A172 (cell line): ENCODE measurements around the gene TTR. TPM values are rescaled to one million over a fixed set of nuclear protein-coding genes. Genes with fewer than 3 reads are reported as not detected.

ENCODE experiments used
- DNase-seq: peaks from one replicate; pipeline ENCODE4 v3.0.0-alpha.2; 2015; ENCODE audit warnings: low spot score
- total RNA-seq: library from RNA; depleted of rRNA; stranded (reverse); fragments of >200 nt; shearing (Covaris generic); gene quantifications from 2 replicates; pipeline ENCODE4 v1.2.3, GENCODE V29; 2014; rRNA removed

TTR gene
- not detected in 2 replicates for total RNA-seq

DNA sequence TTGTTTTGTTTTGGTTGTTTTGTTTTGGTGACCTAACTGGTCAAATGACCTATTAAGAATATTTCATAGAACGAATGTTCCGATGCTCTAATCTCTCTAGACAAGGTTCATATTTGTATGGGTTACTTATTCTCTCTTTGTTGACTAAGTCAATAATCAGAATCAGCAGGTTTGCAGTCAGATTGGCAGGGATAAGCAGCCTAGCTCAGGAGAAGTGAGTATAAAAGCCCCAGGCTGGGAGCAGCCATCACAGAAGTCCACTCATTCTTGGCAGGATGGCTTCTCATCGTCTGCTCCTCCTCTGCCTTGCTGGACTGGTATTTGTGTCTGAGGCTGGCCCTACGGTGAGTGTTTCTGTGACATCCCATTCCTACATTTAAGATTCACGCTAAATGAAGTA, at the start of gene TTR:
Gene TTR (plus strand): TSS at position 250 of the 400 bp plus-strand sequence. CDS start 26 bp downstream, at position 276.
- no peak for DNase-seq

DNA sequence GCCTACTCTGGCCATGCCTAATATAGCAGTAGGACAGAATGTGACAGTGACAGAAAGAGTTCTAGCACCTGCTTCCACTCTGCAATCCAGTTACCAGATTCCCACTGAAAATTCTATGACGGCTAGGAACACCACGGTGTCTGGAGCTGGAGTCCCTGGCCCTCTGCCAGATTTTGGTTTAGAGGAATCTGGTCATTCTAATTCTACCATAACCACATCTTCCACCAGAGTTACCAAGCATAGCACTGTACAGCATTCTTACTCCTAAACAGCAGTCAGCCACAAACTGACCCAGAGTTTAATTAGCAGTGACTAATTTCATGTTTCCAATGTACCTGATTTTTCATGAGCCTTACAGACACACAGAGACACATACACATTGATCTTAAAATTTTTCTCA, 45.2 kb upstream of the TTR start:
- no peak for DNase-seq

DNA sequence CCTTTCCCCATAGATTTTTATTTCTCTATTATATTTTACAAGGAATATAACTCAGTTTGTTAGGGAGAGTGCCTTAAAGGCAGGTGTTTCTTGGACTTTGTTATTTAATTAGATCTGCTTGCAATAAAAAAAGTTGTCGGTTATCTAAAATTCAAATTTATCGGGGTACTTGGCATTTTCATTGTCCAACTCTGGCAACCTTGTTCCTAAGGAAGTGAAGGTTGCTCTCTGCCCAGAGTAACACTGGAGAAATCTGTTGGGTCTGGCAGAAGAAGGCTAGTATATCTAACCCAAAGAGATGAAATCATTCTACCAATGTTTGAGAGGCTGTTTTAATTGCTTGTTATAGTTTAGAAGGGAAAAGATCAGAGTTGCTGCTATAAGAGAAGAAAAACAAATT, 42.8 kb upstream of the TTR start:
- DNase-seq = no peak

DNA sequence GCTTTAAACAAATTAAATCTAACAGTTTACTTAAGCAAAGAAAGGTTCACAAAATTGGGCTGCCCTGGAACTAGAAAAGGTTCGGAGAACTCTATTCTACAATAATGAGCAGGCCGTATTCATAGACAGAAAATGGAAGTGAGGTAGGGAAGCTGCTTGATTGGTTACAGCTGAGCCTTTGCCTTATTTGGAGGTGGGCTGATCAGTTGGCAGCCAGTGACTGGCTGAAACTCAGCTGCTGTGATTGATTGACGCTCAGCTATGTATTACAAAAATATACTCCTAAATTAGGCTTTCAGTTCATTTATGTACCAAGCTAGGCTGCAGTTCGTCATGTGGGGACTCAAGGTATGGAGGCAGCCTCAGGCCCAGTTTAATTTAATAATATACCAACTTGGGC, 42.3 kb upstream of the TTR start:
- DNase-seq = no peak

DNA sequence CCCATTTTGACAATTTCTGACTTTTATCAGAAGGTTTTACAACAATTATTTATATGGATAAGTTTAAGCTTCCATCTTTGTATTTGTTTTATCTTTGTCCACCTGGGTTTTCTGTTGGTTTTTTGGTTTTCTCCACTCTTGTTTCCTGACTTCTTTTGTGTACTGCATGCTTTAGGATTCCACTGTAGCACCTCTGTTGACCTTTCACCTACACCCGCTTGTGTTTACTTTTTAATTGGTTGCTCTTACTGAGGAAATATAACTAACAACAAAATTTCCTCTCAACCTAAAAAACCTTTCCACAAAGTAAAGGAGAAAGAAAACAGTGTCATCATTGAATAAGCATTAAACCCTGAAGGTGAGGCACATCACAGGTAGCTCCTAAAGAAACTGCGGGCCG, 39.8 kb upstream of the TTR start:
- DNase-seq = no peak

DNA sequence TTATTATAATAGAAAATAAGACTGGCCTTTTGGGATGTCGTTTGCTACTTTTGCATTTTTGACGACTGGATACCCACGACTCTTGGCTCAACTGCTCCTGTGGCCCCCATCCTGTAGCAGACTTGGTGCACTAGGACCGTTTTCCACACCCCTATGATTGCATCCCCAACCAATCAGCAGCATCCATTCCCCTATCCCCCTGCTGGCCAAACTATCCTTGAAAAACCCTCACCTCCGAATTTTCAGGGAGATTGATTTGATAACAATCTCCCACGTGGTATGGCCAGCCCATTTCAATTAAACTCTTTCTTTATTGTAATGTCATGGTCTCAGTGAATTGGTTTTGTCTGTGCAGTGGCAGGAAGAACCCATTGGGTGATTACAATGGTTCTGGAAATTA, 37.9 kb upstream of the TTR start:
- DNase-seq = no peak

DNA sequence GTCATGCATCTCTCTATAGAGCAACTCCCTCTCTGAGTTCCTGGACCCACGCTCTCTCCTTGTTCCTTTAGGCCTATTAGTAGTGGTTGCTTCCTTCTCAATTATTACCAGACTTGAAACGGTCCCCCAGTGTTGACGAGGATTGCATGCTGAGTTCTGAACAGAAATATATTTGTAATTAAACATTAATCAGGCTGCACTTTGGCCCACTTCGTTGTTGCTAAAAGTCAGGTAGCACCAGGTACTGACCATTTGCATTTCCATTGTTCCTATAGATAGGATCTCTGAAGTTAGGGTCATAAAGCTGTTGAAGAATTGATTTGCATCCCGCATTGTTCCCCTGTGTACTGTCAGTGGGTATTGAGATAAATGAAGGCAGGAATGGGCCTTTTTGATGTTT, 36.9 kb upstream of the TTR start:
- DNase-seq = no peak

DNA sequence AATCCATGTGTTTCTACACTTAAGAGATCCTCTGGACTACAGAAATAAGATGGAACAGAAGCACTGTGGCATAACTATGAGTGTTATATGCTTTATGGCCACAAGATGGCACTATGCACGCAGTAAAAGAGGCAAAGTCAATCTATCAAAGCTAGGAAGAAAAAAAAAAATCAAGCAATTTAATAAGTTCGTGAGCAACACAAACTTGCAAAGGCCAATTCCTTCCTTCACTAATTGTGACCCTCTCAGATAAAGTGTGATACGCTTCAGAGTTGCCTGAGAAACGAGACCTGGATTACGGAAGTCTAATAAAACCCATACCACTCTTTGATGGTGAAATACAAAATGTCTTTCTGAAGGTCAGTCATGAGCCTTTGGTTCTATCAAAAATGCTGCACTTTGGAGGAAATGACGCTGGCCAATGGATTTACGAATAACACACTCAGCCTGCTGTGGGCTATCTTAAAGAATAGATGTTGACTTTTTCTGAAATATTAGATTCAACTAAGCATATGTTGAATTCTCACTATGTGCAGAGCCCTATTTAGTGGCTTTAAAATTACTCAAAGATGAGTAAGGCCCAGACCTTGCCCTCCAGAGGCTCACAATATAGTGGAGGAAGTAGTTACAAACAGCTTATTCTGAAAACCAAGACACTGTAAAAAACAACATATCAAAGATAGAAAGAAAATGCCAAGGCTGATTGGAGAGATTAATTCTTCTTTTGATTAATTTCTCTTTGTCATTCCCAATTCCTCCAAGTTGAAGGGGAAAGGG, 35.5 kb upstream of the TTR start:
- DNase-seq = peak; percentile 72

DNA sequence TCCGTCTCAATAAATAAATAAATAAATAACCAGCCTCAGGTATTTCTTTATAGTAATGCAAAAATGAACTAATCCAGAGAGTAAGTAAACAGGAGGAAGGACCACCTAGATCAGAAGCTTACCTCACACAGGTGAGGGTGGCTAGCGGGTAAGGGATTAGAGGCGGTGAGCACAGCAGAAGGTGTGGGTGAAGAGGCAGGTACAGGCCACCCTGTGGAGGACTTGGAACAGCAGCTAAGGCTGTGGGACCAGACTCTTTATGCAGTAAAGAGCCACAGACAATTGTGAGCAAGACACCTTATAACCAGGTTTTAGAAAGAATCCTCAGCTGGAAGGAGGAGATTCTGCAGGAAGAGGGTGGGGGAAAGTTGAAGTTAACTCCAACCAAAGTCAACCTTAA, 34.2 kb upstream of the TTR start:
- DNase-seq = no peak

DNA sequence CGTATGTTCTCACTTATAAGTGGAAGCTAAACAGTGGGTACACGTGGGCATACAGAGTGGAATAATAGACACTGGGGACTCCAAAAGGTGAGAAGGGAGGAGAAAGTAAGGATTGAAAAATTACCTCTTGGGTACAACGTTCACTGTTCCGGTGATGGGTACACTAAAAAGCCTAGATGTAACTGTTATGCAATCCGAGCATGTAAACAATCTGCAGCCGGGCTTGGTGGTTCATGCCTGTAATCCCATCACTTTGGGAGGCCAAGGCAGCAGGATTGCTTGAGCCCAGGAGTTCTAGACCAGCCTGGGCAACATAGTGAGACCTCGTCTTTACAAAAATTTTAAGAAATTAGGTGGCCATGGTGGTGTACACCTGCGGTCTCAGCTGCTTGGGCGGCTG, 33.1 kb upstream of the TTR start:
- DNase-seq = no peak

DNA sequence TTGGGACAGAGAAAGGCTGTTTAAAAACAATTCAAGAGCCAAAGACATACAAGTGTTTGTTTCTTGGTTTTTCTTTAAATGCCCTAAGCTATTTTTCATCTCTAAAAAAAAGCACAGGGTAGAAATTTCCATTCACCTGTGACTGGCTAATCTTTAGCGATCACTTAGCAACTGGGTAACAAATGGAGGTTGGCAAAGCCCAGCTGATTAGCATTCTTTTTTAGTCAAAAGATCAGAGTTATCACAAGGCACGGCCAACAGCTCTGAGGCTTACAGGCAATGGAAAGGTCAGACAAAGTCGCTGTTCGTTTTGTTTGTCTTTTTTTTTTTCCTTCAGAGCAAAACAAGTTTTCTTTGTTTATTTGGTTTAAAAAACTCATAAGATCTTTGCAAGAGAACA, 29.0 kb upstream of the TTR start:
- DNase-seq = no peak

DNA sequence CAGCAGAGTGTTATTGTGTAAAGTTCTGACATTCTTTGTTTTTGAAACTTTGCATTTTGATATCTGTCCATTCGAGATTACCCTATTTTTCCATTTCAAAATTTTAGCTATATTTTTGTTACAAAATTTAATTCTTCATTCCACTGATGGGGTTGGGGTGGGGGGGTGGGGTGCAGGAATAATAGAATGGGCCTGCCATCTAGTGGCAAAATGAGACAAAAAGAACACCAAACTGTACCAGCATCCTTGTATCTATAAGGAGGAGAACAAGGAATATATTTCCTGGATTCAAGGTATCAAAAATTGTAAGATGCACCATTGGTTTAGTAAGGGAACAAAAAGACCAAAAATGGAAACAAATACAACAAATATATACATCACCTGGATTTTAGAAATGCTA, 27.9 kb upstream of the TTR start:
- DNase-seq = no peak

DNA sequence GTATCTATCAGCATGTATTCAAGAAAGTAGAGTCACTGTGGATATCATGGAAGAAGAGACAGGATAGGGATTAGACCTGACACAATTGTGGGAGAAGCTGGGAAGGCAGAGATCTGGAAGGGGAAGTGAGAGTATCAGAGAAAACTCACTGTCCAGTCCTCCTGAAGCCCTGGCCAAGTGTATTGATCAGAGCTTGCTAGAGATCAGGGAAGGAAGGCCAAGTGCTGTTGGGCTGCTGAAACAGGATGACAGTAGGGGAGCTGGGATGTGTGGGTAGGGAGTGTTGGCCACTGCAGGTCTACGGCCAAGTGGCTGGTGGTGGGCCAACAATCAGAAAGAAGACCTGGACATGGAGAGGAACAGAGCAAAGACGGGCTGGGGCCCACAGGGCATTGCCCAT, 26.3 kb upstream of the TTR start:
- DNase-seq = no peak

DNA sequence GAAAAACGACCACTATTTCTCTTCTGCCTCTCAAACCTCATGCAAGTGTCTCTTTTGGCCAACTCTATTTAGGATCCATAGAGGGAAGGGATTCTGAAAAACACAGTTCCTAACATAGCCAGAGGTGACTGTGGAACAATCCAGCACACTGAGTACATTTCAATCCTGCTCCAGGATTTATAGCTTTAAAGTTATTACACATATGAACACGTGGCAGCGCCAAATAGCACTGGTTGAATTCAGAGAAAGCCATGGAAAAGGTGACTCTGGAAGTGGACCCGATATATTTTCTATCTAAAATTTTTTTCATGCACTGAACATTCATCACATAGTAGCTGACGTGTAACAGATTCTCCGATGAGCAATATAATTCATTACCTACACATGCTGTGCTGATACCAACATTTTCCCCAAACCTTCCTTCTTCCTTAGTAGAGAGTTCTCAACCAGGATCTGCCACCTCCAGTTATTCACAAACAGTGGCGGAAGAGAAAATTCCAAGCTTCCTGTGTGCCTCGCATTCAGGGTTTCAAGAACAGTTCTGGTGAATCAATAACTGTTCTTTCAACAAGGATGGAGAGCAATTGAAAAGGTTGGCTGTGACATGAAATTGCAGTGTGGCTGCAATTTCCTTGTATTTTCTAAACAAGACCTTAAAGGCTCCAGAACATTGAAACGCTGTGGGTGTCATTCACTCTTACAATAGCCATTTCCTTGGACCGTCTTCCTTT, 25.7 kb upstream of the TTR start:
- no peak for DNase-seq

DNA sequence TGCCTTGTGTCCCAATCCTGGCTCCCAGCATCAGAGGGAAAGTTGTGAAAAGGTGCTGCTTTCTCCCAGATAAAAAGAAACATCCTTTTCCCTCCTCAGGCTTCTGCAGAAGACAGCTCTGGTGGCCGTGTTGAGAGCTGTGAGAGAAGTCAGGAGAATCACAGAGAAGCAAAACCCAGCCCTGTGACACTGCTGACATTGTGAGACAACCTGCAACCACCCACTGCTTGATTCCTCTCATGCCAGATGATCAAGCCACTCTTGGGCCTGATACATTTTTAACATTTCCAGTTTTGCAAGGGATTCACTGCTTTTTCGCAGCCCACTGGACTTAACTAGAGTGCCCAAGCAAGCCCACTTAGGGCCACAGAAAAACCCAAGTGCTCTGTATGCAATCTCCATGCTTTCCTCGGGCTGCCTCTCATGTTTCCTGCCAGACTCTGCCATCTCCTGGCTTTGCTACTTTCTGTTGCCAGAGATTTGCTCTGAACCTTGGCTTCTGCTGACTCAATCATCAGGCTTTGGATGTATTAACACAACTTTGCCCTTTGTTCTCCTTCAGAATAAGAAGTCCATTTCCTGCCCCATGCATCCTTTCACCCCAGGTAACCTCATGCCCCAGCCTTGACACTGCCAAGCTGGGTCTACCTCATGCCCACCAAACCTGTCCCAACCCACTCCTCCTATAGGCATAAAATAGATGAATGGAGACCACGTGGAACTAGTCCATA, 24.9 kb upstream of the TTR start:
- no peak for DNase-seq

DNA sequence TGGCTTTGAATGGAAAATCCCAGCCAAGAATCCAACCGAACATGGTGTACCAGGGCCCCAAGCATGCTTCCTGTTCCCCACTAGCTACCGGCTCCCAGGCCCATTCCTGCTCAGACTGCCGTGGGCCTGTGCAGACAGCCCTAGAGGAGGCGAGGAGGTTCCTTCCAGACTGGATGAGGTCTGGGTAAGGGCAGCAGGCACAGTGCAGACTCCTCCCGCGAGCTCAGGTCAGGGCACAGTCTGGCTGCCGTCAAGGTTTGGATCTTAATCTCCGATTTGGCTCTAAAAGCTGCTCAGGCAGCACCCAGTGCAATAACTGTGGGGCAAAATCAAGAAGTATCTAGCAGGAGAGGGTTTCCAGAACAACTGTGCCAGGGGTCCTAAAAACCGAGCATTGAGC, 19.3 kb upstream of the TTR start:
- no peak for DNase-seq

DNA sequence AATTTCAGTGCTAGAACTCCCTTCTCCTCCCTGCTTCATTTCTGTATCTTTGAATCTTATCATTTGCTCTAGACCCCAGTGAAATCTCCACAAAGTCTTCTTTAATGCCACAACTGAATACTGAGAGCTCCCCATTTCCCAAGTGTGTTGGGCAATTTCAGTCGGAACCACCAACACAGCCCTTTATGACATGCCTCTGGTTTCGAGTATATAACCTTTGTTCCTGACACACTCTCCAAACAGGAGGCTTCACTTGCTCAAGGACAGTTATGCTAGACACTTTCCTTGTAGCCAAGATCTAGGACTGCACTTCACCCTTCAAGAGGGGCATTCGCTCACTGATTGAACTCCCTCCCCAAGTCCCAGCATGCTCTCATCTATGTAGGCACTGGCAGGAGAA, 18.6 kb upstream of the TTR start:
- no peak for DNase-seq

DNA sequence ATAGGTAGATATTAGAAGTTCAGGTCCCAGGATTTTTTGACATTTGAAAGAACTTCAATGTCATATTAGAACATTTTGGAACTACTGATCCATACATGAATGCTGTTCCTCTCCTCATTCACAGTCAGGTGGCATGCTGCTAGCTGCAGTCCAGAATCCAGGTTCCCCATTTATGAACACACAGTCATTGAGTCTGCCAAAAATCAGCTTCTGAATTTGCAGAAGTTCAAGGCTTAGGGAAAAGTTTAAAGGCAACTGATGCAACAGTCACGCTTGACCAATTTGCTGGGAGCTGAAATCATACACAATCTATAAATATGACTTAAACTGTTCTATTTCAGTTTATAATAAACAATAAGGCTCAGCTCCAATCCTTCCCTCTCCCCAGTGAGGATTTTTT, 17.3 kb upstream of the TTR start:
- DNase-seq = no peak

DNA sequence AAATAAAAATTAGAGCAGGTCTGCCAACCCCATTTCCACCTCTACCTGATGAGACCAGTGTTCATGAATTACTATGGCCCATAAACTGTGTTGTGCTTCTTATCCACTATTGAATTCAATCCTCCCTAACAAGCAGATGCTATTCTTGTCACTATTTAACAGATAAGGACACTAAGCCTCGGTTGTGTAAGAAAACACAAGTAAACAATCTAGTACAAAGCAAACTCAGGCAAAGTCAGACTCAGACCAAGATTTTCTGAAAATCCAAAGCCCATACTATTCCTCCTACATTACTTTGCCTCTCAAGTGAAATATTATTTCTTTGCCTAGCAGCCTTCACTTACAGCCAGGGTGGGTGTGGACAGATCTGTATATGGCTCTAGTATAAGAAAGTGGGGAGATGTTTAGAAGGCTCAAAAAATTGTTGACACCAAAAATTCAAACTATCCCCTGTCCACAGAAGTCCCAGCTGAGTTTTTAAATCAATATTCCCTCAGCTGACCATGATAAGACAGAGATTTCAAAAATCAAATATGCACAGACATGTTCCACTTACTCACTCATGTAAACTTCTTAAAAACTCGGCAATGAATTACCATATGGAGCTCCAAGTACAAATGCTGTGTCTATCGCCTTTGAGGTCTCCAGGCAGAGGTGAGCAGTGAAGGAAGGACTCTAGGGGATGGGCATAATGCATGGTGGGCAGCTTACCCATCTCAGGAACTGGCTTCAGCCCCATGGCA, 16.0 kb upstream of the TTR start:
- no peak for DNase-seq

DNA sequence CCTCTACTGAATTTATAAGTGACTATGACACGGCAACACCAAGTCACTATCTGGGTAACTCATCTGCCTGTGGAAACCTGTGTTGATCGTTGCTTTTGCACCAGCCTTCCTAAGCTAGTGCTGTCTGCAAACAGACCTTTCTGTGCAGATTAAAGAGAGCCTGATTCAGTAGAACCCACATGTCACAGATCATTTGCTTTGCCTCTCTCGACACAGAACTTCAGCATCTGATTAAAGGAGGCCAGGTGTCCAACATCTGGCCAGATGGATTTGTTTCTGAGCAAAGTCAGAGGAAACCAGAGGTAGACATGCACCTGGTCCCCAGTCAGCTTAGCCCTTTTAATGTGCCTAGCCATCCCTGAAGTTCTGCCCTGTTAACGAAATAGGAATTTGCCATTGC, 15.0 kb upstream of the TTR start:
- DNase-seq = no peak

DNA sequence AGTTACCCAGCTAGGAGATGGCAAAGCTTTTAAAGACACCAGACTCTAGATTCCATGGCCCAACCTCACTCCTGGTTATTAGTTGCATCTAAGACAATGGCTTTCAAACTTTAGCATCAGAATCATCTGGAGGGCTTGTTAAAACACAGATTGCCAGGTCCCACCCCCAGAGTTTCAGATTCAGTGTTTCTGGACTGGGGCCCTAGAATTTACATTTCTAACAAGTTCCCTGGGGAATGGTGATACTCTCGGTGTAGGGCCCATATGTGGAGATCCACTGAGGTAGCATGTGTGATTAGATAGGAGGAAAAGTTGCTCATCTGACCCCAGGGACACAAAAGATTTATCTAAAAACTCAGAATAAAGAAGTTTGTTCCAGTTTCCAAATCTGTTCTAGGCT, 14.5 kb upstream of the TTR start:
- DNase-seq = no peak

DNA sequence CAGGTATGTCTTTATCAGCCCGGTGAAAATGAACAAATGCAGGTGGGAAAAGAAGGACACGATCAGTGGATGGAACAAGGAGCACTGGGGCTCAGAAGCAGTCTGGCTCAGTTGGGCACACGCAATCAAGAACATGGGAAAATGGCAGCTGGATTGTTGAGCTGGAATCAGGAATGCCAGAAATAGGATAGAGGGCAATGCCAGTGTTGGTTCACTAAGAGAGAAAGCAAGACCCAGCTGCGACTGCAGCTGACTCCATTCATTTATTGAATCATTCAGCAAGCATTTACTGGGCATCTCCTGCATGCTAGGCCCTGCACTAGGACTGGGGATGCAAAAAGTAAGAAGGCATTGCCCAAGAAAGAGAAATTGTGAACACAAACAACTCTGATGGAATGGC, 13.6 kb upstream of the TTR start:
- no peak for DNase-seq
